Hepatocyte (in vitro differentiated cells): Measurements from ENCODE around the gene NHSL2.

ENCODE experiments used
- CTCF ChIP-seq: fragments of 200-600 bp; sonication (generic); IDR thresholded peaks from 2 replicates; pipeline ENCODE4 v1.5.1; 2016; ENCODE audit warnings: antibody characterized with exemption, mild to moderate bottlenecking; ENCODE audit not compliant: poor library complexity
- EZH2 ChIP-seq: fragments of 200-600 bp; sonication (generic); IDR thresholded peaks from 2 replicates; pipeline ENCODE4 v1.6.1; 2016; ENCODE audit warnings: antibody characterized with exemption, mild to moderate bottlenecking, borderline replicate concordance

- TF ChIP-seq CTCF (no peak), EZH2 (no peak)
Measured at GRCh38 chrX:71941776-71942175, 31.1 kb downstream of the NHSL2 start.
